Measurements from ENCODE around the gene FGFR2.

GRCh38 chr10:121608469-121609190 is 10.4 kb upstream of the FGFR2 start:
- TF ChIP-seq CTCF (IDR thresholded peaks at IDR 0.05; ENCODE audit: low read depth, low read length) (peak; percentile 75), EZH2phosphoT487 (IDR thresholded peaks at IDR 0.05; ENCODE audit: low read depth) (no peak)

Data from OCI-LY3 (cell line).